GM19351 (cell line): ENCODE measurements around the gene TTLL5.
"Not testable (repeated sequence)": the region's sequence is repeated elsewhere in the genome, so short reads cannot be mapped to it uniquely, and the experiment has no call there.

Experiments
- ATAC-seq: cut with Tn5 transposase; IDR thresholded peaks from one replicate; pipeline ENCODE4 v1.9.1; 2021; ENCODE audit warnings: mild to moderate bottlenecking, moderate library complexity; ENCODE audit not compliant: unreplicated experiment

Gene TTLL5

DNA sequence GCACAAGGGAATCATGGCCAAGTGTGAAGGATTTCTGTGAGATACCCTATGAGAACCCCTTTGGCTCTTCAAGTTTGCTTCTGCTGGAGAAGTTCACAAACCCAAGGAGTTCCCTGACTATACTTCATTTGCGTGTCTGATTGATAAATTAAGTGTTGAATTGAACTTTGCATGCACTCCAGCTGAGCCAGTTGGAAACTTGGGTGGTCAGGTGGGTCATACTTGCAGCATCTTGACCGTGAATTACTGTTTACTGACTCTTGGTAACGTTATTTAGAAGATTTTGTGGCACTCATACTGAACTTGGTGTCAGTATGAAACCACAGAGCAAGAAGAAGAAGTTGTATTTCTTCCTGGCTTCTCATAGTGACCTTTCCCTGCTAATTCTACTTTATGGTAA, 243.3 kb downstream of the TTLL5 start:
- no peak for ATAC-seq

DNA sequence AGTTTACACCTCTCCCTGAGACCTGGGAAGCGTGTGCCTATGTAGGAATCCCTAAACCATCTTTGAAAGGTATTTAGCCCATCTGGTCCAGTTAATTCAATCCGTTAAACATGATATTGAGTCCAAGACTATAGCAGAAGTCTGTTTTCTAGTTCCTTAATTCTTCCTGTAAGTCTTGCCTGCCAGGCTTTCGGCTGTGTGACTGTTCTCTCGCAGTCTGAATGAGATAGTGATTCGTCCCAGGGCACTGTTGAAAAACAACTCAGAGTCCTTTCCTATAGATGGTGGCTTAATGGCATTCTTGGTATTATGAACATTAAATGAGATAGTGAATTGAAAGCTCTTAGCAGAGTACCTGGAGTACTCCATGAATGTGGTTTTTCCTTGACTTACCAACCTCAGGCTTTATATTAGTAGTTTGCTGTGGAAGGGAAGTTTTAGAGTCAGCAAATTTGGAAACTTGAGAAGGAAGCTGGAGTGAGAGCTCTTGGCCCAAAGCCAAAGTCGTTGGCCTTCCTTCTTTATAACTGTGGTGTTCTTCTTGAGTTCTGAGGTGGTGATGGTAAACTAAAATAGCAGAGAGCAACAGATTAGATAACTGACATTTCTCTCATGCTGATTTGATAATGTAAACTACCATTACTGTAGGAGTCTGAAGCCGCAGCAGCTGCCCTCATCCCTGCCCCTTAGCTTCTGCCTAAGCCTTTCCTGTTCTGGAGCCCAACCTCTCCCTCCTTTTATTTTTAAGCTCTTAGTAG, 244.3 kb downstream of the TTLL5 start:
- ATAC-seq, result no peak

DNA sequence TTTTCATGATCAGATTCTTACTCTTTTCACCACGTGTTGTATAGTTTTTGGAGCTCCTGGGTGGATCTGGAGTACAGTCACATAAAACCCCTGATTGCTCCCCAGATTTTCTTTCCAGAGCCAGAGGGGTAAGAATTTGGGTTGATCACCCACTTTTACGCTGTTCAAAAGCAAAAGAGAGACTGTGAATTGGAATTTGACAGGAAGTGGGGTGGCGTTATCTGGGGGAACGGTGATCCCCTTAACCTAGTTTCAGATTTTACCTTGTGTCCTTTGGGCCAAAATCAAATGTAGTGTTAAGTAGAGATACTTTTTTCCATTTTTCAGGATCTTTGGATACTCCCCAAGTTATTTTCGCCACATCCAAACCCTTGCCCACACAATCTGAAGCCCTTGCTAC, 245.2 kb downstream of the TTLL5 start:
- ATAC-seq, result no peak

DNA sequence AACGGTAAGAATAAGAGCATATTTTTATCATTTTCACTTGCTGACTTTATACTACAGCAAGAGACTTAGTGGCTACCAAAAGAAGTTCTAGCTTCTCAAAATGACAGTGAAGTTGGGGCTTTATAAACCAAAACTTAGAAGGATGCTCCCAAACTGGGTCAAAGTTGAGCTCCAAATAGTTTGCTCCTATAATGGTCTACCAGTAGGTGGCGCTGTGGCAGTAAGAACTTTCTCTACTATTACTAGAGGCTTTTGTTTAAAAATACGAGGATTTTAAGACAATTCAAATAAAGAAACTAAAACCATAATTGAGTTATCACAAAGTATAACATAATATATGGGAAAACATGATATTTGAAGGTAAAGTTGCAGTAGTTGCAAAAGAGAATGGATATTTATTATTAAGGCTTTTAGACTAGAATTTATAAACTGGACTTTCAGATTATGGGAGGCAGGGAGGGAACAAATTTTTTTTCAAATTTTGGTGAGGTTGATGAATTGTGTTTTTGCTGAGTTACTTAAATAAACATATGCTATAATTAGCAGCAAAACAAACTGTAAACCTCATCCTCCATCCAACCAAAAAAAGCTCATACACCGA, 245.7 kb downstream of the TTLL5 start:
- ATAC-seq, result no peak

DNA sequence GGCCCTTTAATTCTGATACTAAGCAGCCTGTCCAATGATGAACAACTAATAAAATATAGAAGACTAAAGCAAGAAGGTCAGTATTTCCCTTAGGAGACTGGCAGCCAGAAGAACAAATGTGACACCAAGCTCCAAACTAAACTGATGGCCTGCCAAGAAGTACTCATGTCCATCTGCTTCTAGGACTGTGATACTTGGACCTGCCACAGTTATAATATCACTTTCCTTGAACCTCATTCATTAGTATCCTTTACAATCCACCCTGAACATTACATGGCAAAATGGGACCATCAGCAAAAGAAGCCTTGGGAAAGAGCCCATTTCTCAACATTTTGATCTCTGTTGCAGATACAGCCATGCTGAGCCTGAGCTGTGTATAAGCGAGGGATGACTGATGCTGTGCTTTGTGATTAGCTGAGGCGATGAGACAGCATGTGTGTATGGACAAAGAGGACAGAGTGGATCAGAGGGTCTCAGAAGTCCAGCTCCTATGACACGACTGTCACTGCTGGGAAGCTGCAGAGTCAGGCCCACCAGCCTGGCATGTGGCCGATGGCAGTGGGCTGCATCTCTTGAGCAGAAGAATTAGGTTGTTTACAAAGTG, 246.8 kb downstream of the TTLL5 start:
- no peak for ATAC-seq

DNA sequence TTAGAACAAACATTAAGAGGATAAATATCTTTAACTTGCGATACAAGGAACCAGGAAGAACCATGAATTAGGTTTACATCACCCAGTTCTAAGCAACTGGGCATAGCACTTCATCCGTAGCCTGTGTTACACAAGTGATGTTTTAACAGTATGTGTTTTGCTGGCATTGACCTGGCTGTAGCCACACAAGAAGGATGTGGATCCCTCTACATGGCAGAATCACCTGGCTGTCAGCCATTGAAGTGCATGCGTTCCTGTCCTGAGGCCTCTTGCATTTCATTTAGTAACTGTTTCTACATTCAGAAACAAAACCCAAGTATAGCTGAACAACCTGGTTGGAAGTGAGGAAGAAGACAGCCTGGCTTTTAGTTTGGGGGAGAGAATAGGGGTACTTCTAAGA, 248.6 kb downstream of the TTLL5 start:
- ATAC-seq, result no peak

DNA sequence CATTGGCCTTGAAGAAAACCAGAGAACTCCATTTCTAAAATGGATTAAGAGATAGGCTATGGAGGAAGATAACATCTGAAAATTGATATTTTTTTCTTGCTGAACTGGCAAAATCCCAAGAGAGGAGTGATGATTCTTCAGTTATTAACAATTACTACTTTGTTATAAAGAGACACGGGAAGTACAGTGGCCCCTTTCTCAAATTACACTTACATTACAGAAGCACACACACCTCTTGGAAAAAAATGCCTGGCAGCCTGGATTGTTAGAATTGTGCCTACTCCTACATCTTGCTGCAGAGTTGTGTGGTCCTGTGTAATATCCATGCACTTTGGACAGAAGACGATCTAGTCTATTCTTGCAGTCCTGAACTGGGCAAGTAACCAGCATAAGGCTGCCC, 249.0 kb downstream of the TTLL5 start:
- ATAC-seq, result no peak

DNA sequence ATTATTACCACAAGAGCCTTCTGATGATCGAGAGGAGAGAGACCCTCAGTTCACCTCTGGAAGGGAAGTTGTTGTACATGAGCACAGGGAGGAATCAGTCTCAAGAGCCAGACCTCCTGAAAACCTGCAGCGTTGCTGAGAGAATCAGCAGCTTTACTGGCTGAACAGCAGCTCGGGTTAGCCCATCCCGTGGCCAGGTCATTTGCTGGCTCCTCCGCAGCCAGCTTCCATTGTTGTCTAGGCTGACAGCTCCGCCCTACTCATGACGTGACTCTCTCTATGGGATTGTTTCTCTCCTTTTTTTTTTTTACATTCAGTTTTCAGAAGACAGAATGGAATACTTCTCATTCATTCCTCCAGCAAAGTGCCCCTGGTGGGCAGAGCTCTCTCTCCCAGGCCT, 250.8 kb downstream of the TTLL5 start:
- no peak for ATAC-seq

DNA sequence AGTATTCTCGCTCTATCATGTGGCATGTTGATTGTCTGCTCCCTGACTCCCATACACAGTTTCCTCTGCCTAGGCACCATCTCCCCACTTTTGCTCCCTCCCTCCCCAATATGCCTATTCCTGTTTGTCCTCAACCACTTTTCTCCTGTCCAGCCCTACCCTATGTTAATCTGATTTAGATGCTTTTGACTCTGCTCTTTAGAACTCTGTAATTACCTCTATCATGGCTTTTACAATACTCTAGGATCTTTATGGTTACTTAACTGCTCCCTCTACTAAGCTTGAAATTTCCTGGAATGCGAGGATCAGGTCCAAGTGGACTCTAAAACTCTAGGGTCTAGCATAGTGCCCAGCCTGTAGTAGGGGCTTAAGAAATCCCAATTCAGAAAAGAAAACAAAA, 252.1 kb downstream of the TTLL5 start:
- ATAC-seq, result no peak

DNA sequence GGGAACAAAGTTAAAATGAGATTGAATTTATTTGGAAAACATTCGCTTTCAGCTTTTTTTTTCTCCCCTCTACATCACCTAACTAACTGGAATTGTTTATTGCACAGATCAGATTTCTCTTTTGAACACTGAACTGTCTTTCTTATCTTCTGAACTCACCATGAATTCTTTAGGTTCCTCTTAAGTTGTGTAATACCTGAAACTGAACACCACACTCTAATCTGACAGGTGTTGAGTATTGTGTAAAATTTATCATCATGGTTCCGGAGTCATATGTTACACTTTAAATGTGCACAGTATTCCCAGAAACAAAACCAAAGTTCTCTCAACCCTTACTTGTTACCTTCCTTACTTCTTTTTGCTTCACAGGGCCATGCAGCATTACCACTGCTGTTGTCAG, 254.0 kb downstream of the TTLL5 start:
- no peak for ATAC-seq

DNA sequence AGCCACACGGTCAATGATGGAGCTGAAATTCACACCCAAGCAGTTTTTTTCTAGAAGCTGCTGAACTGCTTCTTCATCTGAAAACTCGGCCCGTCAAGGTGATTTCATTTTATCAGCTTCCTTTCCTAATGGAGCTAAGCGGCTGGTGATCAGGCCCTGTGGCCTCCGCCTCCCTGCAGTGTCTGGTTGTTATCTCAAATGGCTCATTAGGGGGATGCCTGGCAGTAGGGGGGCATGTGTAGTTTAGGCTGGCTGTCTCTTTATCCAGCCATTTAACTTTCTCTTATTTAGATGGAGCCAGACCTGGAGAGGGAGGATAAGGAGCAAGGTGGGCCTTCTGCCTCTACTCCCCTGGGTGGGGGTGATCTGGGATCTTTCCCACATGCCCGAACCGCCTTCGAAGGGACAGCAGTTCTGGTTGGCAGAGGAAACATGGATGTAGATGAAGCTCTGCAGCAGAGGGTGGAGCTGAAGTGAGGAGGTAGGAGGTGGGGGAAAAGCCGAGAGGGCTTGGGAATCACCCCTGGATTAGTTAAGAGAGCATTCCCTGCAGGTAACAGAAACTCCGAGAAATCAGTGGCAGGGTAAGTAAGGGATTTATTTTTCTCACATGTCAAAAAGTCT, 256.4 kb downstream of the TTLL5 start:
- no peak for ATAC-seq

DNA sequence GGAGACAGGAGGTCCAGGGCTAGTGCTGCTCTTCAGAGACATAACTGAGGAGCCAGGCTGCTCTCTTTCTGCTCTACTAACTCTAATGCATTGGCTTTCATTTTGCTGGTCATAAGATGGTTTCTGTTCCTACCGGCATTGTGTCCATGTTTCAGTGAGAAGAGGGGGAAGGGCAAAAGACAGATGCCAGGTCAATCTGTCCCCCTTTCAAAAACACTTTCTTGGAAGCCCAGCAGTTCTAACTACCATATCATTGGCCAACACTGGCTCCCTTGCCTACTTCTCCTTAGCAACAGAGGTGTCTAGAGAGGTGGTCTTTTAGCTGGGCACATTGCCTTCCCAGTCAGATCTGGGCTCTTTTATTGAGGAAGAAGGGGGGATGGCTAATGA, 256.9 kb downstream of the TTLL5 start:
- no peak for ATAC-seq

DNA sequence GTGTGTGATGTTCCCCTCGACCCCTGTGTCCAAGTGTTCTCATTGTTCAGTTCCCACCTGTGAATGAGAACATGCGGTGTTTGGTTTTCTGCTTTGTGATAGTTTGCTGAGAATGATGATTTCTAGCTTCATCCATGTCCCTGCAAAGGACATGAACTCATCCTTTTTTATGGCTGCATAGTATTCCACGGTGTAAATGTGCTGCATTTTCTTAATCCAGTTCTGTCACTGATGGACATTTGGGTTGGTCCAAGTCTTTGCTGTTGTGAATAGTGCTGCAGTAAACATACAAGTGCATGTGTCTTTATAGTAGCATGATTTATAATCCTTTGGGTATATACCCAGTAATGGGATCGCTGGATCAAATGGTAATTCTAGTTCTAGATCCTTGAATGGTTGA, 259.4 kb downstream of the TTLL5 start:
- not testable (repeated sequence) for ATAC-seq

DNA sequence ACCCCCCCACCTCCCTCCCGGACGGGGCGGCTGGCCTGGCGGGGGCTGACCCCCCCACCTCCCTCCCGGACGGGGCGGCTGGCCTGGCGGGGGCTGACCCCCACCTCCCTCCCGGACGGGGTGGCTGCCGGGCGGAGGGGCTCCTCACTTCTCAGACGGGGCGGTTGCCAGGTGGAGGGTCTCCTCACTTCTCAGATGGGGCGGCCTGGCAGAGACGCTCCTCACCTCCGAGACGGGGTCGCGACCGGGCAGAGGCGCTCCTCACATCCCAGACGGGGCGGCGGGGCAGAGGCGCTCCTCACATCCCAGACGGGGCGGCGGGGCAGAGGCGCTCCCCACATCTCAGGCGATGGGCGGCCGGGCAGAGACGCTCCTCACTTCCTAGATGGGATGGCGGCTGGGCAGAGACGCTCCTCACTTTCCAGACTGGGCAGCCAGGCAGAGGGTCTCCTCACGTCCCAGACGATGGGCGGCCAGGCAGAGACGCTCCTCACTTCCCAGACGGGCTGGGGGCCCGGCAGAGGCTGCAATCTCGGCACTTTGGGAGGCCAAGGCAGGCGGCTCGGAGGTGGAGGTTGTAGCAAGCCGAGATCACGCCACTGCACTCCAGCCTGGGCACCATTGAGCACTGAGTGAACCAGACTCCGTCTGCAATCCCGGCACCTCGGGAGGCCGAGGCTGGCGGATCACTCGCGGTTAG, 264.2 kb downstream of the TTLL5 start:
- not testable (repeated sequence) for ATAC-seq

DNA sequence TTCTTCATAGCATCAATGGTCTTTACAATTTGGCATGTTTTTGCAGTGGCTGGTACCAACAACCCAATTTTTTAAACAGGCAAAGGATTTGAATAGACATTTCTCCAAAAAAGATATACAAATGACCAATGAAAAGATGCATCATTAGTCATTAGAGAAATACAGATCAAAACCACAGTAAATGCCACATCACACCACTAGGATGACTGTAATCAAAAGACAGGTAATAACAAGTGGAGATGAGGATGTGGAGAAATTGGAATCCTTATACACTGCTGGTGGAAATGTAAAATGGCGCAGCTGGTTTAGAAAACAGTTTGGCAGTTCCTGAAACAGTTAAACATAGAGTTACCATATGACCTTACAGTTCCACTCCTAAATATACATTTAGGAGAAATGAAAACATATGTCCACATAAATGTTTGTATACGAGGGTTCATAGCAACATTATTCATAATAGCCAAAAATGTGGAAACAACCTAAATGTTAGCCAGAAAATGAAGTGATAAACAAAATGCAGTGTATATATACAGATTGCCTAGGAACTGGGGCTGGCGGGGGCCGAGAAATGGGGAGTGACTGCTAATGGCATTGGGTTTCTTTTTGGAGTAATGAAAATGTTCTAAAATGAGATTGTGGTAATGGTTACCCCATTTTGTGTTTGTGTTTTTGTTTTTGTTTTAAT, 265.5 kb downstream of the TTLL5 start:
- ATAC-seq, result no peak

DNA sequence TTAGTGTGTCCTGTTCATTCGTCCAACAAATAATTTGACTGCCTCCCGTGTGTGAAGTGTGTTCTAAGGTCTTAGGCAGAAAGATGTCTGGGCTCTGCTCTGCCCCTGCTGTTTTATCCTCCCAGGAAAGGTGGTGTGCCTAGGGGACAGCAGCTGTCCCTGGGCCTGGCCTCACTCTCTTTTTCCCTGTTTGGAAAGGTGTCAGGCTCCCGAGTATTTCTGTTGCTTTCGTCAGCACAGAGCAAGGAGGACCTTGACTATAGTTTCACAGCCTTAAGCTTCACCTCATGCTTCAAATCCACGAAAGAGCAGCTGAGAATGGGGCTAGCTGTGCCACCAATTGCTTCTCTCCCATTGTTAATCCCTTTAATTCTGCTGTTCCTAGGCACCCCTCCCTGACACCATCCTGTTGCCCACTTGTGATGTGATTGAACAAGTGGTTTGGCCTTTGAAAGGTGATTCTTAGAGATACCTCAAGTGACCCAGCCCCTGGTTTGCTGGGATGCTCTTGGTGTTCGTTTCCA, 266.6 kb downstream of the TTLL5 start:
- ATAC-seq, result no peak

DNA sequence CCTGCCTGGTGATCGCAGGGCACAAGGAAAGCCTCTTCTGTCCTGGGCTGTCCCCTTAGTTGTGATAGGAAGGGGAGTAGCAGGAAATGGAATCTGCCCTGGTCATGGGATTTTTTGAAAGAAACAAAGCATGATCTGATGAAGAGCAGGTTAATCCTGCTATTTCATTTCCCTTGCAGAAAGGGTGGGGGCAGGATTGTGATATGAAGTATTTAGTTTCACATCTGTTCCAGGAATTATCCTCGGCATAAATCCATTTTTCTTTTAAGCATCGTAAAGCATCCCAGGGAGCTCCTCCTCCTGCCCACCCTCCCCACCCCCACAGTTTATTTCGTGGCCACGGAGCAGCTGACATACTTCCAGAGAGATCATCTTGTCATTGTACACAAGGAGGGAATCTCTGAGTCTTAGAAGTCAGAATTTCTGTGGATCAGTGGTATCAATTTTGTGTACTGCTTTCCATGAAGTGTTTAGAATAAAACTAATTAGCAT, 267.7 kb downstream of the TTLL5 start:
- ATAC-seq, result no peak

DNA sequence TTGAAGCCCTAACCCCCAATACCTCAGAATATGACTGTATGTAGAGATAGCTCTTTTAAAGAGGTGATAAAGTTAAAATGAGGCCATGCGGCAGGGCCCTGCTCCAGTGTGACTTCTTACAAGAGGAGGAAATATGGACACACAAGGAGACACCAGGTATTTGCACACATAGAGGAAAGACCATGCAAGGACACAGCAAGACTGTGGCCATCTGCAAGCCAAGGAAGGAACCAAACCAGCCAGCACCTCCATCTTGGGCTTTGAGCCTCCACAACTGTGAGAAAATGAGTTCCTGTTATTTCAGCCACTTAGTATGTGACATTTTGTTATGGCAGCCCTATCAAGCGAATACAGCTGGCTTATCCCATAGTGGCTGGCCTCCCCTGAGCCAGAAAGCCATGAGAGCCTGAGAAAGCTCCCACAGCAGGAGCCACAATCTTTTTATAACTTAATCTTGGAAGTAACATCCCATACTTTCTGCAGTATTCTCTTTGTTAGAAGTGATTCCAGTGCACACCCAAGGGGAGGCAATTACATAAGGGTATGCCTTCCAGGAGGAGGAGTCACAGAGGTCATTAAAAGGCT, 272.8 kb downstream of the TTLL5 start:
- no peak for ATAC-seq

DNA sequence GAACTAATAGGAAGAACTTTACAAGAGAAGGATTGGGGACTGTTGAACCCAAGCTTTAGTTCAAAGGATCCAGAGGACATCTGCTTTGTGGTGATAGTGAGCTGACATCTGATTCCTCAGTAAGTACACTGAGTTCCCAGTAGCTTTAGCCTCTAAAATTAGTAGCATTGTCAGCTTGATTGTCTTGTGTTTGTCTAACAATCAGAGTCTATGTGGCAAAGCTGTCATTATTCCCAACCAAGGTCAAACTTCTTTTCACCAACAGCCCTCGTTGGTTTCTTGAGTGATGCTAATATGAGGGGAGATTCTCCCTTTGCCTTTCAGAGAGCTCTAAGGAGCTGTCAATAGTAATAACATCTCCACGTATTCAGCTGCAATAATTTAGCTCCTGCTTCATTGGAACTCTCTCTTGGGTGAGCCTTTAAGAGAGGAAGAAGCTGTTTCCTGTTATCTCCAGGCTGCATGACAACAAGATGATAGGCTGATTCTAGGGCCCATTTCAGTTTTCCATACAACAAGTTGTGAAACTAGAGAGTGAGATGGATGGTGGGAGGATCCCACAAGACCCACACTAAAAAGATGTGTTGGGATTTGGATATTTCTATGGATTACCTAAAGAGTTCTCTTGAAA, 274.1 kb downstream of the TTLL5 start:
- no peak for ATAC-seq

DNA sequence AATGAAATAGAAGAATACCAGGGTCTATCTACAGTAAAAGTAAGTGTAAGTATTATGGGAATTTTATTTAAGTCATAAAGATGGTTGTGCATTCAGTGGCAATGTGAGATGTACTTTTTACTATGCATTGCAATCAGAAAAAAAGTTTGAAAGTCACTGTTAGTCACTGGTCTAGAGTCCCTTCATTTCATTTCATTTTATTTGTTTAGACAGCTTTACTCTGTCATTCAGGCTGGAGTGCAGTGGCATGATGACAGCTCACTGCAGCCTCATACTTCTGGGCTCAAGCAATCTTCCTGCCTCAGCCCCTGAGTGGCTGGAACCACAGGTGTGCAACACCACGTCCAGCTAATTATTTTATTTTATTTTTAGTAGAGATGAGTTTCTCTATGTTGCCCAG, 278.2 kb downstream of the TTLL5 start:
- no peak for ATAC-seq
